Stomach (tissue), 9 donors: ENCODE measurements around the gene TMEM62. TPM values are rescaled to one million over a fixed set of nuclear protein-coding genes. Genes with fewer than 3 reads are reported as not detected.

ENCODE experiments used
- DNase-seq, 2 donors: peaks; one replicate each; pipeline versions ENCODE4 v3.0.0 to v3.0.0-alpha.2; 2013 to 2019
- H3K27ac ChIP-seq, 5 donors: fragments of 200-600 bp in 4 of 5; sonication (generic) in 4 of 5; one replicate each; pipeline ENCODE4 v1.5.1; 2013 to 2019; ENCODE audit warnings: mild to moderate bottlenecking in 1 of 5, moderate library complexity in 1 of 5
- H3K27me3 ChIP-seq, 3 donors: fragments of 200-600 bp; sonication (generic); one replicate each; pipeline ENCODE4 v1.5.1; 2017 to 2019; ENCODE audit warnings: mixed run types in 1 of 3
- H3K36me3 ChIP-seq, 4 donors: fragments of 200-600 bp; sonication (generic); 1 replicate in 3 of 4; 2 replicates in 1 of 4; pipeline ENCODE4 v1.5.1; 2016 to 2019
- H3K4me1 ChIP-seq, 4 donors: fragments of 200-600 bp; sonication (generic); one replicate each; pipeline ENCODE4 v1.5.1; 2016 to 2019
- H3K4me3 ChIP-seq, 4 donors: fragments of 200-600 bp; sonication (generic) in 3 of 4; one replicate each; pipeline ENCODE4 v1.5.1; 2016 to 2019; ENCODE audit warnings: mild to moderate bottlenecking in 1 of 4
- H3K9me3 ChIP-seq, 4 donors: fragments of 200-600 bp; sonication (generic); one replicate each; pipeline ENCODE4 v1.5.1; 2016 to 2019
- EP300 ChIP-seq: sonication (generic); formaldehyde crosslinking; IDR thresholded peaks from one replicate; pipeline ENCODE4 v1.6.1; 2017; ENCODE audit warnings: antibody characterized with exemption
- POLR2A ChIP-seq, 4 donors: fragments of 450-650 bp; IDR thresholded peaks; one replicate each; pipeline ENCODE4 v1.6.1; 2016; ENCODE audit warnings: antibody characterized with exemption in 4 of 4, control low read depth in 2 of 4, mild to moderate bottlenecking in 1 of 4, moderate library complexity in 1 of 4
- POLR2AphosphoS5 ChIP-seq, 3 donors: sonication (generic); formaldehyde crosslinking; IDR thresholded peaks; one replicate each; pipeline ENCODE4 v1.6.1; 2016; ENCODE audit warnings: antibody characterized with exemption in 3 of 3
- WGBS, 5 donors: extraction: QIAGEN DNeasy Blood & Tissue Kit in 3 of 5; methylation state at CpG; one replicate each; pipeline versions ENCODE4 v1.1.5 to v1.1.7; 2013 to 2018; 5-methylcytosine and 5-hydroxymethylcytosine counted together
- intact Hi-C: fragments of 100-400 bp; cut with DNase I; formaldehyde crosslinking; loops from one replicate; pipeline ENCODE4 v1.15.1; 2023; ENCODE audit warnings: low total_unique reads
- polyA plus RNA-seq, 3 donors: library from polyadenylated mRNA; stranded (reverse); fragments of 200-250 nt; gene quantifications; one replicate each; pipeline ENCODE4 v1.2.3, GENCODE V29; 2013
- total RNA-seq, 5 donors: library from RNA; depleted of rRNA; stranded (reverse); fragments of >200 nt; gene quantifications; one replicate each; pipeline versions ENCODE4 v1.1.0 to v1.2.3, GENCODE V29; 2014 to 2016
- TF ChIP-seq, protein P1 (sequence below), 7 experiments: fragments of 450-650 bp in 4 of 7; fragments of 200-600 bp in 3 of 7; sonication (generic) in 3 of 7; IDR thresholded peaks; one replicate each; pipeline ENCODE4 v1.5.1; 2016 to 2019; ENCODE audit warnings: antibody characterized with exemption in 7 of 7, control low read depth in 2 of 7, mild to moderate bottlenecking in 1 of 7
- donor health status: healthy with polysubstance abuse.
- donor health status: Bipolar disorder and iron deficiency.
- donor health status: healthy.

The TMEM62 gene
- total and polyA plus RNA-seq, 8 donors: 5.5 to 92.0 (median 33.7) TPM

DNA sequence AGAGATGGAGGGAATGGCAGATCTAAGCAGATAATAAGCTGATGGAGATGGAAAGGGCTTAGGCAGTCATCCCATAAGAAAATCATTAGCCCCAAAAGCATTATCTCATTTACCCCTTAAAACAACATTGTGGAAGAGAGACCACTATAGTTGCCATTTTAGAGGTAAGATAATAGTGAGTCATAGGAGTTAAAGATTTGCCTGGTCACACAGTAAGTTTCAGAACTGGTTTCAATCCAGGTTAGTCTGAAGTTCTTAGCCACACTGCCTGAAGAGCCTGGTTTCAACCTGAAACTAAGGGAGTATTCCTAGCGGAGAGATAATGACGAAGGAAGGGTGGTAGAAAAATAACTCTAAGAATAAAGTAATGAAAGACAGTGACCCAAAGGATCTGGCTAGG is 14.6 kb upstream of the TMEM62 start:
- intact Hi-C loops: no loop called here
- H3K27ac ChIP-seq: no peak overlapping the region
- TF ChIP-seq EP300 (no peak), POLR2A (IDR thresholded peaks at IDR 0.05) (no peak), POLR2AphosphoS5 (IDR thresholded peaks at IDR 0.05) (no peak)
- TF ChIP-seq, protein P1, sequence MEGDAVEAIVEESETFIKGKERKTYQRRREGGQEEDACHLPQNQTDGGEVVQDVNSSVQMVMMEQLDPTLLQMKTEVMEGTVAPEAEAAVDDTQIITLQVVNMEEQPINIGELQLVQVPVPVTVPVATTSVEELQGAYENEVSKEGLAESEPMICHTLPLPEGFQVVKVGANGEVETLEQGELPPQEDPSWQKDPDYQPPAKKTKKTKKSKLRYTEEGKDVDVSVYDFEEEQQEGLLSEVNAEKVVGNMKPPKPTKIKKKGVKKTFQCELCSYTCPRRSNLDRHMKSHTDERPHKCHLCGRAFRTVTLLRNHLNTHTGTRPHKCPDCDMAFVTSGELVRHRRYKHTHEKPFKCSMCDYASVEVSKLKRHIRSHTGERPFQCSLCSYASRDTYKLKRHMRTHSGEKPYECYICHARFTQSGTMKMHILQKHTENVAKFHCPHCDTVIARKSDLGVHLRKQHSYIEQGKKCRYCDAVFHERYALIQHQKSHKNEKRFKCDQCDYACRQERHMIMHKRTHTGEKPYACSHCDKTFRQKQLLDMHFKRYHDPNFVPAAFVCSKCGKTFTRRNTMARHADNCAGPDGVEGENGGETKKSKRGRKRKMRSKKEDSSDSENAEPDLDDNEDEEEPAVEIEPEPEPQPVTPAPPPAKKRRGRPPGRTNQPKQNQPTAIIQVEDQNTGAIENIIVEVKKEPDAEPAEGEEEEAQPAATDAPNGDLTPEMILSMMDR (IDR thresholded peaks at IDR 0.05): no peak

DNA sequence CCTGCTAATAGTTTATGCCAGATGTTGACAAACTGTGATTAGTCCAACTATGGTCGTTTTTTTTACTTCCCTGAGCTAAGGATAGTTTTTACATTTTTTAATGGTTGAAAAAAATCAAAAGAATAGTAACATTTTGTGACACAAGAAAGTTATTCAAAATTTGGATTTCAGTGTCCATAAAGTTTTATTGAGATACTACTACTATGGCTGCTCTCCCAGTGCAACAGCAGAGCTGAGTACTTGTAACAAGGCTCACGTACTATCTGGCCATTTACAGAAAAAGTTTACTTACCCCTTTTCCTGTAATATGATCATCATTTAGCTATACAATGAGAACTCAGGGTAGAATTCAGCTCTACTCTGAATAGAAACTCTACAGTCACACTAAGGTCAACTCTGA is 11.5 kb upstream of the TMEM62 start:
- WGBS, 5 donors: 65 to 85% (median 76%) methylated on average over 2 of the region's 2 CpGs

More for the DNA sequence above, 14.6 kb upstream of the TMEM62 start:
- H3K36me3 ChIP-seq: no peaks in the 10 kb centered on the region
- no peak overlapping the region for H3K4me3 ChIP-seq
- H3K27me3 ChIP-seq: no peaks in the 10 kb centered on the region
- DNase-seq: no peak
- WGBS, 5 donors: 83 to 94% (median 89%) methylated on average over 2 of the region's 2 CpGs
- peaks cover 0 to 8% (median 7%) of the 10 kb centered on the region in 4 donors for H3K4me1 ChIP-seq
- no peaks in the 10 kb centered on the region for H3K9me3 ChIP-seq

DNA sequence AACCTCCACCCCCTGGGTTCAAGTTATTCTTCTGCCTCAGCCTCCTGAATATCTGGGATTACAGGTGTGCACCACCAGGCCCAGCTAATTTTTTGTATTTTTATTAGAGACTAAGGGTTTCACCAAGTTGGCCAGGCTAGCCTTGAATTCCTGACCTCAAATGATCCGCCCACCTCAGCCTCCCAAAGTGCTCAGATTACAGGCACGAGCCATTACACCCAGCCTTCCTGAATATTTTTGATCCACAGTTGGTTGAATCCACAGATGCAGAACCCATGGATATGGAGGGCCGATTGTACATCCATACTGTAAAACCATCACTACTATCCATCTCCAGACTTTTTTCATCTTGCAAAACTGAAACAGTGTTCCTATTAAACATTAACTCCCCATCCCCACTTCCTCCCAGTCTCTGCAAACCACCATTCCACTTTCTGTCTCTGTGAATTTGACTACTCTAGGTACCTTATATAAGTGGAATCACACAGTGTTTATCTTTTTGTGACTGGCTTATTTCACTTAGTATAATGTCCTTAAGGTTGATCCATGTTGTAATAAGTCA is 8.2 kb upstream of the TMEM62 start:
- DNase-seq: peak in 1 of 2 donors; percentile 7
- Histone ChIP-seq H3K4me1 (peaks cover 0 to 18% (median 14%) of the 10 kb centered on the region in 4 donors), H3K27me3 (no peaks in the 10 kb centered on the region), H3K36me3 (no peaks in the 10 kb centered on the region), H3K9me3 (no peaks in the 10 kb centered on the region), H3K27ac (no peak overlapping the region), H3K4me3 (no peak overlapping the region)
- WGBS, 5 donors: 50 to 75% (median 61%) methylated on average over 3 of the region's 3 CpGs
- intact Hi-C loops: no loop called here
- no peak for TF ChIP-seq POLR2AphosphoS5 (IDR thresholded peaks at IDR 0.05)
- TF ChIP-seq EP300: no peak
- TF ChIP-seq, protein P1 (IDR thresholded peaks at IDR 0.05): no peak
- TF ChIP-seq POLR2A (IDR thresholded peaks at IDR 0.05): no peak

More for the DNA sequence above, 11.5 kb upstream of the TMEM62 start:
- Histone ChIP-seq H3K27me3 (no peaks in the 10 kb centered on the region), H3K4me3 (no peak overlapping the region), H3K4me1 (peaks cover 0 to 8% (median 7%) of the 10 kb centered on the region in 4 donors), H3K9me3 (no peaks in the 10 kb centered on the region), H3K36me3 (no peaks in the 10 kb centered on the region), H3K27ac (peak overlapping the region in 2 of 5 donors; percentile 75 to 89)
- DNase-seq: no peak
- TF ChIP-seq, protein P1 (IDR thresholded peaks at IDR 0.05): no peak
- no peak for TF ChIP-seq POLR2A (IDR thresholded peaks at IDR 0.05)
- TF ChIP-seq POLR2AphosphoS5 (IDR thresholded peaks at IDR 0.05): no peak
- TF ChIP-seq EP300: no peak
- intact Hi-C loops: no loop called here

DNA sequence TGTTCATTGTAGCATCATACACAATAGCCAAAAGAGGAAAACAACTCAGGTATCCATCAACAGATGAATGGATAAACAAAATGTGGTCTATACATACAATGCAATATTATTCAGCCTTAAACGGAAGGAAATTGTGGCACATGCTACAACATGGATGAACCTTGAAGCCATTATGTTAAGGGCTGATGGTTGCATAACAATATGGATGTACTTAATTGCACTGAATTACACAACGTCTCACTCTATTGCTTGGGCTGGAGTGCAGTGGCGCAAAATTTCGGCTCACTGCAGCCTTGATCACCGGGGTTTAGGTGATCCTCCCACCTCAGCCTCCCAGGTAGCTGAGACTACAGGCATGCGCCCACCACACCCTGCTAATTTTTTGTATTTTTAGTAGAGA is 7.0 kb upstream of the TMEM62 start:
- Histone ChIP-seq H3K27me3 (no peaks in the 10 kb centered on the region), H3K27ac (no peak overlapping the region), H3K4me1 (peaks cover 0 to 18% (median 14%) of the 10 kb centered on the region in 4 donors), H3K36me3 (no peaks in the 10 kb centered on the region), H3K4me3 (no peak overlapping the region), H3K9me3 (no peaks in the 10 kb centered on the region)
- WGBS, 5 donors: 88 to 96% (median 92%) methylated on average over 6 of the region's 6 CpGs
- intact Hi-C loops: no loop called here
- TF ChIP-seq POLR2AphosphoS5 (IDR thresholded peaks at IDR 0.05) (no peak), POLR2A (IDR thresholded peaks at IDR 0.05) (no peak), EP300 (no peak)
- TF ChIP-seq, protein P1 (IDR thresholded peaks at IDR 0.05): no peak
- DNase-seq: no peak
